Measurements from ENCODE around the gene KIF5C.

- no peak for TF ChIP-seq CTCF (IDR thresholded peaks at IDR 0.05)
- TF ChIP-seq POLR2A (IDR thresholded peaks at IDR 0.05), result no peak
- TF ChIP-seq POLR2AphosphoS5 (IDR thresholded peaks at IDR 0.05; ENCODE audit: insufficient read depth in 1 of 2, low read depth in 1 of 2), result no peak
These were observed 91.4 kb downstream of the KIF5C start for GRCh38 chr2:148966438-148966758.
